Neural cell (in vitro differentiated cells): ENCODE data around the gene SLC35C1. TPM values are rescaled to one million over a fixed set of nuclear protein-coding genes. Genes with fewer than 3 reads are reported as not detected.

Source experiments
- H2AFZ ChIP-seq: fragments of 200-600, 300-800 bp; sonication (generic), shearing (Covaris generic); 2 replicates; pipeline ENCODE4 v1.6.0; 2014; ENCODE audit warnings: low read depth, mild to moderate bottlenecking, antibody characterized with exemption, low read length, moderate library complexity
- H3F3A ChIP-seq: fragments of 200-600 bp; shearing (Covaris generic); 2 replicates; pipeline ENCODE4 v1.6.1; 2016; ENCODE audit warnings: mild to moderate bottlenecking, moderate library complexity, mixed read lengths, antibody characterized with exemption, low read length; ENCODE audit not compliant: insufficient read depth, poor library complexity, severe bottlenecking
- H3K27ac ChIP-seq: fragments of 200-600, 300-800 bp; sonication (generic), shearing (Covaris generic); 2 replicates; pipeline ENCODE4 v1.5.1; 2014; ENCODE audit warnings: mild to moderate bottlenecking, low read length, moderate library complexity
- H3K27me3 ChIP-seq: fragments of 300-800, 200-600 bp; sonication (generic), shearing (Covaris generic); 2 replicates; pipeline ENCODE4 v1.6.0; 2014; ENCODE audit warnings: mild to moderate bottlenecking, low read depth, low read length, moderate library complexity; ENCODE audit not compliant: insufficient read depth
- H3K36me3 ChIP-seq: fragments of 300-800, 200-600 bp; sonication (generic), shearing (Covaris generic); 2 replicates; pipeline ENCODE4 v1.5.1; 2014; ENCODE audit warnings: mild to moderate bottlenecking, antibody characterized with exemption, low read length, moderate library complexity; ENCODE audit not compliant: insufficient read depth
- H3K4me2 ChIP-seq: fragments of 300-800, 200-600 bp; sonication (generic), shearing (Covaris generic); 2 replicates; pipeline ENCODE4 v1.6.0; 2014; ENCODE audit warnings: mild to moderate bottlenecking, low read length
- H3K4me3 ChIP-seq: fragments of 300-800, 200-600 bp; sonication (generic), shearing (Covaris generic); 2 replicates; pipeline ENCODE4 v1.5.1; 2014; ENCODE audit warnings: mild to moderate bottlenecking, low read length, moderate library complexity
- H3K79me2 ChIP-seq: fragments of 200-600 bp; shearing (Covaris generic); replicated peaks from 2 replicates; pipeline ENCODE4 v1.6.0; 2014; ENCODE audit warnings: mild to moderate bottlenecking, low read length, moderate library complexity; ENCODE audit not compliant: insufficient read depth
- H3K9ac ChIP-seq: fragments of 300-800, 200-600 bp; sonication (generic), shearing (Covaris generic); 2 replicates; pipeline ENCODE4 v1.6.1; 2016; ENCODE audit warnings: mild to moderate bottlenecking, low read length, mixed read lengths
- H3K9me2 ChIP-seq: fragments of 200-600 bp; shearing (Covaris generic); 2 replicates; pipeline ENCODE4 v1.6.1; 2016; ENCODE audit warnings: mild to moderate bottlenecking, low read length, mixed read lengths; ENCODE audit not compliant: insufficient read depth
- H3K9me3 ChIP-seq: fragments of 200-600, 300-800 bp; sonication (generic), shearing (Covaris generic); 2 replicates; pipeline ENCODE4 v1.6.1; 2016; ENCODE audit warnings: mild to moderate bottlenecking, mixed run types, low read length, moderate library complexity, mixed read lengths
- H4K20me1 ChIP-seq: fragments of 200-600 bp; shearing (Covaris generic); 2 replicates; pipeline ENCODE4 v1.6.1; 2016; ENCODE audit warnings: mild to moderate bottlenecking, mixed run types; ENCODE audit not compliant: insufficient read depth
- CTCF ChIP-seq: fragments of 450-650 bp; IDR thresholded peaks from 2 replicates; pipeline ENCODE4 v1.5.1; 2014; ENCODE audit warnings: antibody characterized with exemption, mild to moderate bottlenecking, moderate library complexity; ENCODE audit not compliant: poor library complexity, severe bottlenecking
- EP300 ChIP-seq: fragments of 450-650 bp; conservative IDR thresholded peaks from 2 replicates; pipeline ENCODE4 v1.6.1; 2014; ENCODE audit warnings: antibody characterized with exemption, mild to moderate bottlenecking, moderate library complexity; ENCODE audit not compliant: poor library complexity, severe bottlenecking
- EZH2 ChIP-seq: fragments of 200-600, 300-800 bp; shearing (Covaris generic), sonication (generic); IDR thresholded peaks from 2 replicates; pipeline ENCODE4 v1.6.1; 2014; ENCODE audit warnings: antibody characterized with exemption, low read length, borderline replicate concordance, mild to moderate bottlenecking; ENCODE audit not compliant: insufficient read depth, poor library complexity, severe bottlenecking
- MXI1 ChIP-seq: fragments of 450-650 bp; conservative IDR thresholded peaks from 2 replicates; pipeline ENCODE4 v1.6.1; 2014; ENCODE audit warnings: antibody characterized with exemption, mild to moderate bottlenecking; ENCODE audit not compliant: poor library complexity, severe bottlenecking
- POLR2AphosphoS5 ChIP-seq: IDR thresholded peaks from 2 replicates; pipeline ENCODE4 v1.6.1; 2012
- RAD21 ChIP-seq: fragments of 450-650 bp; conservative IDR thresholded peaks from 2 replicates; pipeline ENCODE4 v1.6.1; 2014; ENCODE audit warnings: antibody characterized with exemption, mild to moderate bottlenecking, moderate library complexity
- SMC3 ChIP-seq: fragments of 450-650 bp; conservative IDR thresholded peaks from 2 replicates; pipeline ENCODE4 v1.6.1; 2014; ENCODE audit warnings: antibody characterized with exemption, mild to moderate bottlenecking, moderate library complexity; ENCODE audit not compliant: poor library complexity
- TAF1 ChIP-seq: IDR thresholded peaks from 2 replicates; pipeline ENCODE4 v1.6.1; 2012; ENCODE audit warnings: low read depth
- polyA minus RNA-seq: library from RNA; depleted of rRNA, polyadenylated mRNA; stranded (reverse); fragments of >200 nt; gene quantifications from 2 replicates; pipeline ENCODE4 v1.2.3, GENCODE V29; 2014
- polyA plus RNA-seq: library from polyadenylated mRNA; depleted of rRNA; stranded (reverse); fragments of >200 nt; gene quantifications from 2 replicates; pipeline ENCODE4 v1.2.3, GENCODE V29; 2014
- TF ChIP-seq, protein P1 (sequence below): IDR thresholded peaks from 2 replicates; pipeline ENCODE4 v1.6.1; 2012; ENCODE audit warnings: borderline replicate concordance

The SLC35C1 gene
- polyA plus RNA-seq (2.3 and 3.3 TPM in 2 replicates), polyA minus RNA-seq (5.9 and 6.6 TPM in 2 replicates)

DNA sequence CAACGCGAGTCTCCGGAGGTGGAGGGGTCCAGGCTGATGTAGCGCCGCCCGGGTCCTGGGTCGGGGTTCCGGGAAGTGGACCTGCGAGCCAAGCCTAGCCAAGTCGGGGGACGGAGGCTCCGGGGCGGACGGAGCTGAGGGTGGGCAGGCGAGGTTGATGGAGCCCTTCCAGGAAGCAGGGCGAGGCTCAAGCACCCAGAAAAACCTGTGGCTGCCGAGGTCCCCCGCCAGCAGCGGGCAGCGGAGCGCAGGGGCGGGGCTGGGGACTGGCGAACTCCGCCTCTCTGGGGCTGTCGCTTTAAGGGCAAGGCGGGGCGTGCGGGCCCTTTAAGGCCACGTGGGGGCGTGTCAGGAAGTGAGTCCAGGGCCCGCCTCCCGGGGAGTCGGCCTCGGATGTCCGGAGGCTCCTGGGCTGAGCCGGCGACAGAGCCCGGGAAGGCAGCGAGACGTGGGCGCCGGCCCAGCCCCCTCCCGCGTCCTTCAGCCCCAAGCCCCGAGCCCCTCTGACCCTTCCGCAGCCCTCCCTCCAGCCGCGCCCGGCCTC is at the start of gene SLC35C1:
Gene SLC35C1, plus strand, starts transcription at position 389 of the 544 bp plus-strand sequence. CDS start 653 bp downstream, outside the sequence.
- Histone ChIP-seq H3K9me3 (no peaks in the 10 kb centered on the region), H3K4me3 (peak within 1 kb of the TSS; percentile 73)
- TF ChIP-seq POLR2AphosphoS5 (peak; percentile 76), CTCF (peak; percentile 43), SMC3 (no peak), MXI1 (peak; percentile 76)

GRCh38 chr11:45755281-45755859 is 49.6 kb upstream of the SLC35C1 start:
- Histone ChIP-seq H4K20me1 (no peaks in the 10 kb centered on the region), H3K27ac (no peak overlapping the region), H3K27me3 (no peaks in the 10 kb centered on the region), H3K9me3 (no peaks in the 10 kb centered on the region), H3K4me2 (no peak overlapping the region), H3F3A (no peaks in the 10 kb centered on the region), H2AFZ (no peak overlapping the region), H3K36me3 (no peaks in the 10 kb centered on the region), H3K9me2 (no peaks in the 10 kb centered on the region), H3K79me2 (no peaks in the 10 kb centered on the region), H3K4me3 (no peak overlapping the region), H3K9ac (no peak overlapping the region)
- TF ChIP-seq CTCF (no peak), SMC3 (no peak), EZH2 (no peak), EP300 (no peak), TAF1 (no peak), MXI1 (no peak), RAD21 (no peak), POLR2AphosphoS5 (no peak)
- TF ChIP-seq, protein P1, sequence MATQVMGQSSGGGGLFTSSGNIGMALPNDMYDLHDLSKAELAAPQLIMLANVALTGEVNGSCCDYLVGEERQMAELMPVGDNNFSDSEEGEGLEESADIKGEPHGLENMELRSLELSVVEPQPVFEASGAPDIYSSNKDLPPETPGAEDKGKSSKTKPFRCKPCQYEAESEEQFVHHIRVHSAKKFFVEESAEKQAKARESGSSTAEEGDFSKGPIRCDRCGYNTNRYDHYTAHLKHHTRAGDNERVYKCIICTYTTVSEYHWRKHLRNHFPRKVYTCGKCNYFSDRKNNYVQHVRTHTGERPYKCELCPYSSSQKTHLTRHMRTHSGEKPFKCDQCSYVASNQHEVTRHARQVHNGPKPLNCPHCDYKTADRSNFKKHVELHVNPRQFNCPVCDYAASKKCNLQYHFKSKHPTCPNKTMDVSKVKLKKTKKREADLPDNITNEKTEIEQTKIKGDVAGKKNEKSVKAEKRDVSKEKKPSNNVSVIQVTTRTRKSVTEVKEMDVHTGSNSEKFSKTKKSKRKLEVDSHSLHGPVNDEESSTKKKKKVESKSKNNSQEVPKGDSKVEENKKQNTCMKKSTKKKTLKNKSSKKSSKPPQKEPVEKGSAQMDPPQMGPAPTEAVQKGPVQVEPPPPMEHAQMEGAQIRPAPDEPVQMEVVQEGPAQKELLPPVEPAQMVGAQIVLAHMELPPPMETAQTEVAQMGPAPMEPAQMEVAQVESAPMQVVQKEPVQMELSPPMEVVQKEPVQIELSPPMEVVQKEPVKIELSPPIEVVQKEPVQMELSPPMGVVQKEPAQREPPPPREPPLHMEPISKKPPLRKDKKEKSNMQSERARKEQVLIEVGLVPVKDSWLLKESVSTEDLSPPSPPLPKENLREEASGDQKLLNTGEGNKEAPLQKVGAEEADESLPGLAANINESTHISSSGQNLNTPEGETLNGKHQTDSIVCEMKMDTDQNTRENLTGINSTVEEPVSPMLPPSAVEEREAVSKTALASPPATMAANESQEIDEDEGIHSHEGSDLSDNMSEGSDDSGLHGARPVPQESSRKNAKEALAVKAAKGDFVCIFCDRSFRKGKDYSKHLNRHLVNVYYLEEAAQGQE, result no peak

More for the DNA sequence above, at the start of gene SLC35C1:
- Histone ChIP-seq H4K20me1 (no peaks in the 10 kb centered on the region), H3K36me3 (no peaks in the 10 kb centered on the region), H3K9me2 (no peaks in the 10 kb centered on the region), H3K27ac (peak within 1 kb of the TSS; percentile 58), H3K27me3 (peaks cover 24% of the 10 kb centered on the region), H3F3A (no peaks in the 10 kb centered on the region), H3K4me2 (peak within 1 kb of the TSS; percentile 99), H3K79me2 (peaks cover 14% of the 10 kb centered on the region), H3K9ac (peak within 1 kb of the TSS; percentile 85), H2AFZ (peak within 1 kb of the TSS; percentile 90)
